ENCODE measurements around the gene IQGAP2. TPM values are rescaled to one million over a fixed set of nuclear protein-coding genes. Genes with fewer than 3 reads are reported as not detected.
A peak's percentile ranks its signal among the peaks of the same experiment; 100 is the strongest.
"Not testable (repeated sequence)": the region's sequence is repeated elsewhere in the genome, so short reads cannot be mapped to it uniquely, and the experiment has no call there.

Gene IQGAP2
- polyA plus RNA-seq, 1 experiment = 0.63 TPM

DNA sequence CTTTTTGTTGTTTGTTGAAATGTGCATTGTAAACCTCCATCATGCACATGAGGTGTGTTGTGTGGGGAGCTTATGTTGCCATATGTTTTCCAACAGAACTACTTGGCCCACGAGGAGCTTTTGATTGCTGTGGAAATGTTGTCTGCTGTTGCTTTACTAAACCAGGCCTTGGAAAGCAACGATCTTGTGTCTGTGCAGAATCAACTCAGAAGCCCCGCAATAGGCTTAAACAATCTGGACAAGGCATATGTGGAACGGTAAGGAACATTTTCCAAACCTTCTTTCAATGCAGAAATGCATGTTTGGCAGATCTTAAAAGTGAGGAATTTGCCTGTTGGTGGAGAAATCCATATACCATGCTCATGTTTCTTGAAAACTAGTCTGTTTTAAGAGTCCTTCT lies 197.6 kb downstream of the IQGAP2 start:
- Histone ChIP-seq H3K4me3 (ENCODE audit: low read depth, low read length) (no peak overlapping the region), H3K9me3 (ENCODE audit: control insufficient read depth, insufficient read depth, low read length) (no peaks in the 10 kb centered on the region), H3K27ac (ENCODE audit: low read depth, low read length) (no peak overlapping the region), H3K27me3 (ENCODE audit: control insufficient read depth, insufficient read depth, low read length) (no peaks in the 10 kb centered on the region)
- ChIA-PET CTCF (interaction anchor here (0.5 to 8.5 kb wide), 21 partner anchors 11 to 779 kb away, joined by 3 to 229 read pairs (median 4); no protein-coding TSS in a partner anchor), POLR2A (no interaction called here)
- TF ChIP-seq, protein P1, sequence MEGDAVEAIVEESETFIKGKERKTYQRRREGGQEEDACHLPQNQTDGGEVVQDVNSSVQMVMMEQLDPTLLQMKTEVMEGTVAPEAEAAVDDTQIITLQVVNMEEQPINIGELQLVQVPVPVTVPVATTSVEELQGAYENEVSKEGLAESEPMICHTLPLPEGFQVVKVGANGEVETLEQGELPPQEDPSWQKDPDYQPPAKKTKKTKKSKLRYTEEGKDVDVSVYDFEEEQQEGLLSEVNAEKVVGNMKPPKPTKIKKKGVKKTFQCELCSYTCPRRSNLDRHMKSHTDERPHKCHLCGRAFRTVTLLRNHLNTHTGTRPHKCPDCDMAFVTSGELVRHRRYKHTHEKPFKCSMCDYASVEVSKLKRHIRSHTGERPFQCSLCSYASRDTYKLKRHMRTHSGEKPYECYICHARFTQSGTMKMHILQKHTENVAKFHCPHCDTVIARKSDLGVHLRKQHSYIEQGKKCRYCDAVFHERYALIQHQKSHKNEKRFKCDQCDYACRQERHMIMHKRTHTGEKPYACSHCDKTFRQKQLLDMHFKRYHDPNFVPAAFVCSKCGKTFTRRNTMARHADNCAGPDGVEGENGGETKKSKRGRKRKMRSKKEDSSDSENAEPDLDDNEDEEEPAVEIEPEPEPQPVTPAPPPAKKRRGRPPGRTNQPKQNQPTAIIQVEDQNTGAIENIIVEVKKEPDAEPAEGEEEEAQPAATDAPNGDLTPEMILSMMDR (IDR thresholded peaks at IDR 0.05; ENCODE audit: low read depth, low read length) = no peak
- no peak for DNase-seq (ENCODE audit: low read depth, low spot score)

DNA sequence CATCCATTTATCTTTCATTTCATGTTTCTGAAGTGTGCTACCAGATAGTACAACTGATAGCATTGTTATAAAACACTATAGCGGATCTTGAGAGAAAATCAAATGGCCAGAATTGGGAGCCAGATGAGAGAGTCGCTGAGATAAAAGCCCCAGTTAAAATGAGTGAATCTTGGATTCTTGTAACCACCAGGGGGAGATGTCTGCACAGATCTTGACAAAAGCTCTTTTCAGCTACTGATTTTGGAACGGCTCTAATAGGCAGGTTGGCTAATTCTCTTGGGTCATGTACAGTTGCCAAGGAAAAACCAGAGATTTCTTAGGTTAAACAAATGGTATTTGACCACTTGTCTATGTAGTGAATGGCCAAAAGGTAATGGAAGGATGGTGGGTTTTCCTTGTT lies 198.4 kb downstream of the IQGAP2 start:
- ChIA-PET POLR2A (no interaction called here), CTCF (interaction anchor here (0.6 to 8.5 kb wide), 42 partner anchors 10 to 1086 kb away, joined by 3 to 229 read pairs (median 4); no protein-coding TSS in a partner anchor)
- Histone ChIP-seq H3K9me3 (ENCODE audit: control insufficient read depth, insufficient read depth, low read length) (no peaks in the 10 kb centered on the region), H3K4me3 (ENCODE audit: low read depth, low read length) (no peak overlapping the region), H3K27ac (ENCODE audit: low read depth, low read length) (no peak overlapping the region), H3K27me3 (ENCODE audit: control insufficient read depth, insufficient read depth, low read length) (no peaks in the 10 kb centered on the region)
- DNase-seq (ENCODE audit: low read depth, low spot score) = peak; percentile 45
- TF ChIP-seq, protein P1 (IDR thresholded peaks at IDR 0.05; ENCODE audit: low read depth, low read length) = peak; percentile 81

DNA sequence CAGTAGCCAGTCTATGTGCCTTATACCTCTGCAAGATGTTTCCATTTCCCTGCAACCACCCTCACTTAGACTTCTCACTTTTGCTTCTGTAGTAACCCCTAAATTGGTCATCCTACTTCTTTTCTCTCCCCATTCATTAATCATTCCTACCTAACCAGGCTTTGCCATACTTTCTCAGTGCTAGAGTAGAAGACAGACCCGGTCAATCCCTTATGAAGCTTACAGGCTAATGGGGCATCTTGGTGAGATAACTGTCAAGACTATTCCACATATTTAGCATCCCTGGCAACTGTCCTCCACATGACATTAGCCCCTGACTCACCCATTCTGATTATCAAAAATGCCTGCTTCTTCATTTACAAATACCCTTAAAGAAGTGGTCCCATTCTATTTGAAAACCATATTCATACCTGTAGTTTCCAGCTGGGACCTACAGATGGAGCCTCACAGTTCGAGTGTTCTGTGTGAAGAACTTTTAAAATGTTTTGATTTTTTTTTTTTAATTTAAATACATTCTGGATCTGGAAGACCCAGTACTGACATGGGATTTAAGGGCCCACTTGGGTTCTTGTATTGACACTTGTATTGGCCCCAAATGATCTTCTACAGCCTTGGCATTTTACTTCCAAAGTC lies 199.1 kb downstream of the IQGAP2 start:
- TF ChIP-seq, protein P1 (IDR thresholded peaks at IDR 0.05; ENCODE audit: low read depth, low read length) = peak; percentile 61
- H3K27ac ChIP-seq (ENCODE audit: low read depth, low read length) = no peak overlapping the region
- H3K27me3 ChIP-seq (ENCODE audit: control insufficient read depth, insufficient read depth, low read length) = no peaks in the 10 kb centered on the region
- no peak for DNase-seq (ENCODE audit: low read depth, low spot score)
- ChIA-PET CTCF (interaction anchor here (0.6 to 8.5 kb wide), 44 partner anchors 9 to 1087 kb away, joined by 3 to 229 read pairs (median 4); no protein-coding TSS in a partner anchor), POLR2A (no interaction called here)
- no peak overlapping the region for H3K4me3 ChIP-seq (ENCODE audit: low read depth, low read length)
- H3K9me3 ChIP-seq (ENCODE audit: control insufficient read depth, insufficient read depth, low read length) = no peaks in the 10 kb centered on the region

DNA sequence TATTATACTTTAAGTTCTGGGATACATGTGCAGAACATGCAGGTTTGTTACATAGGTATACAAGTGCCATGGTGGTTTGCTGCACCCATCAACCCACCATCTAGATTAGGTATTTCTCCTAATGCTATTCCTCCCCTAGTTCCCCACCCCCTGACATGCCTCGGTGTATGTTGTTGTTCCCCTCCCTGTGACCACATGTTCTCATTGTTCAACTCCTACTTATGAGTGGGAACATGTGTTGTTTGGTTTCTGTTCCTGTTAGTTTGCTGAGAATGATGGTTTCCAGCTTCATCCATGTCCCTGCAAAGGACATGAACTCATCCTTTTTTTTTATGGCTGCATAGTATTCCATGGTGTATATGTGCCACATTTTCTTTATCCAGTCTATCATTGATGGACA lies 200.9 kb downstream of the IQGAP2 start:
- H3K4me3 ChIP-seq (ENCODE audit: low read depth, low read length); H3K27ac ChIP-seq (ENCODE audit: low read depth, low read length); DNase-seq (ENCODE audit: low read depth, low spot score); H3K9me3 ChIP-seq (ENCODE audit: control insufficient read depth, insufficient read depth, low read length); POLR2A ChIA-PET; H3K27me3 ChIP-seq (ENCODE audit: control insufficient read depth, insufficient read depth, low read length): not testable (repeated sequence)
- CTCF ChIA-PET = interaction anchor here (1.0 to 6.5 kb wide), 4 partner anchors 13 to 170 kb away, joined by 3 to 68 read pairs (median 8); no protein-coding TSS in a partner anchor

DNA sequence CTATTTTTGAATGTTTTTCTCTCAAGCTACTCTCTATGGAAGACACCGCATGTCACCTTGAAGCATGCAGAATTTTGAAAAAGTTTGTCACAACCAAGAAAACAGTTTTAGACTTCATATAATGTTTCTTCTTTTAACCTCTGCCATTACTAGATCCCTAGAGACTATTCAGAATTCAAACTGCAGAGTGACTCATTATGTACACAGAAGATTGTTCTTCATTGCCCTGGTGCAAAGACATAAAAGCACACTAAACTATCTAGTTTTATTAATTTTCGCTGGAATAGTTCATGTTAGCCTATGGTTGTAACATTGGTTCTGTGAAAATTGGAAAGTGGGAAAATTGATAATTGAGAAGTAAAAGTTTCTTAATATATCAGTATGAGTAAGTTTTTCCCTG lies 201.8 kb downstream of the IQGAP2 start:
- H3K27ac ChIP-seq (ENCODE audit: low read depth, low read length) = no peak overlapping the region
- no peaks in the 10 kb centered on the region for H3K27me3 ChIP-seq (ENCODE audit: control insufficient read depth, insufficient read depth, low read length)
- ChIA-PET CTCF (interaction anchor here (0.6 to 6.5 kb wide), 4 partner anchors 36 to 202 kb away, joined by 3 to 68 read pairs (median 7); no protein-coding TSS in a partner anchor), POLR2A (no interaction called here)
- H3K4me3 ChIP-seq (ENCODE audit: low read depth, low read length) = no peak overlapping the region
- TF ChIP-seq, protein P1 (IDR thresholded peaks at IDR 0.05; ENCODE audit: low read depth, low read length) = no peak
- H3K9me3 ChIP-seq (ENCODE audit: control insufficient read depth, insufficient read depth, low read length) = no peaks in the 10 kb centered on the region
- DNase-seq (ENCODE audit: low read depth, low spot score) = no peak
